Hematopoietic multipotent progenitor cell treated with erythropoietin and hydrocortisone succinate and interleukin-3 and kit ligand, for 8 days (in vitro differentiated cells): Measurements from ENCODE around the gene SUPT16H.
"Not testable (repeated sequence)": the region's sequence is repeated elsewhere in the genome, so short reads cannot be mapped to it uniquely, and the experiment has no call there.

Source experiments
- DNase-seq: peaks from one replicate; pipeline ENCODE4 v3.0.0-alpha.2; 2015

The SUPT16H gene

DNA sequence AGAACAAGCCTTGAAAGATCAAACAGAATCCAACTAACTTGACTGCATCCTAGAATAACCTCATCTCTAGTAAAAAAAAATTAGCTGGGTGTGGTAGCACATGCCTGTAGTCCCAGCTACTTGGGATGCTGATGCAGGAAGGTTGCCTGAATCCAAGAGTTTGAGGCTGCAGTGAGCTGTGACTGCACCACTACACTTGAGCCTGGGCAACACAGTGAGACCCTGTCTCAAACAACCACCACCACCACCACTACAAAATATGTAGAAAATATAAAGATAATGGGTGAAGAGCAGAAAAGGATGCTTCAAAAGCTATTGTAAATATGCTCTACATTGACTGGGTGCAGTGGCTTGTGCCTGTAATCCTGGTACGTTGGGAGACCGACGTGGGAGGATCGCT is 27.3 kb downstream of the SUPT16H start:
- DNase-seq, result no peak

DNA sequence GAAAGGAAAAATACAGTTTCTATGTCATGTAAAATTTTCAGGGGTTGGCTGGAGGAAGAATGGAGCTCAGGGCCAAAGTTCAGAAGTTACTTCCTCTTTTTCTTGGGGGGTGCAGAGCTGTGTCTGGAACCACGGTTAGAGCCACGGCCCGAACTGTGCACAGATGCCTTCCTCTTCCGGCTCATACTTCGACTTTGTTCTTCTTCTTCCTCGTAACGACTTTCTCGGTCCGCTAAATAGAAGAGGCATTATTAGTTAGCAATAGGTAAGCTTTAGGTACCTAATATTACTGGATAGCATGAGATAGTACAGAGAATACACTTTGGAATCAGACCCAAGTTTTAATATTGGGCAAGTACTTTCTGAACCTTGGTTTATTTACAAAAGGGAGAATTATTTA is 31.2 kb downstream of the SUPT16H start:
- peak; percentile 19 for DNase-seq

DNA sequence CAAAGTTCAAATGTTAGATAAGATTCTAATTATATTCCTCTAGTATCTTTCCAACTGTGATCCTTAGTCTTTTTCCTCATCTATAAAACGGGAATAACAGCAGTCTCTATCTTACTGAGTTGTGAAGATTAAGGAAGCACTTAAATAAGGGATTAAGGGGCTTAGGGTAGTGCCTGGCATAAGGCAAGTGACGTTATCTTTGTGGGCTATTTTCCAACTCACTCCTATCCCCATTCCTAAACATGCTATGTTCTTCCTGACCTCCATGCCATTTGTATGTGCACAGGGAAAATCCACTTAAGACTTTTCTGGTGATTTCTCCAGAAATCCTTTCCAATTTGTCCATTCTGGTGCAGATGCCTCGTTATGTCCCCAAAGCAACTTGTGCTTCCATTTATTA is 33.3 kb downstream of the SUPT16H start:
- DNase-seq, result no peak

DNA sequence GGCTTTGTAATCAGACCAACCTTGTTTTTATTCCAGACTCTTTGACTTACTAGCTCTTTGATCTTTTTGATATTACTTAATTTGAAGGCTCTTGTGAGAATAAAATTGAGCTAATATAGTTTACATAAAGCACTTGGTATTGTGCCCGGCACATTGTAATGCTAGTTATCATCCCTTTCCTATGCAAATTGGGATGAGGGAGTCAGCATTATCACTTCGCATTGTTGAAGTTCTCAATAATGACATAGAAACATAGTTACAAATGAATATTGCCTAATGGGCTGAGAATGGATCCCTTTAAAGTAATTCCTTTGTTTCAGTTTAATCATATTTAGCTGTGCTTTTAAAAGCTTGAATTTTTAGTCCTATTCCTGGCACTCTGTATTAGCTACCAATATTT is 36.6 kb downstream of the SUPT16H start:
- DNase-seq, result no peak

DNA sequence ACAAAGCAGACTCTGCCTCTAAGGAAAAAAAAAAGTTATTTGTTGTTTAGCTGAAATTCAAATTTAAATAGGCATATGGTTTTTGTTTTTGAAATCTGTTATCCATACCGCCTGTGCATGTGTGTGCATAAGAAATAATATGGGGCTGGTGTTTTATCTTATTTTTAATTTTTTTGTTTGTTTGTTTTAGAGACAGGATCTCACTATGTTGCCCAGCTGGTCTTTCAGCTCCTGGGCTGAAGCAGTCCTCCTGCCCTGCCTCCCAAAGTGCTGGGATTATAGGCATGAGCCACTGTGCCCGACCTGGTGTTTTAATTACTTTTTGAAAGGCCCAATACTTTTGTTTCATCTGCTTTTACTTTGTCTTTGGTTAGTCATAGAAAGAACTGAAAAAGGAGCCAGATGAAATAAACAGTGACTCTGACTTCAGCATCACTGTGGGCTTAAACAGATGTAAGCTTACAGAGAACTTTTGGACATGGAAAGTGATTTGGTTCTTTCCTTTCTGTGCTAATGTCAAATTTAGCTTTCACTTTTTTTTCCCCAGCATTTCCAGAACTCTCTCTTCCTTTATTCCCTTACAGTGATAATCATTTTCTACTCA is 37.2 kb downstream of the SUPT16H start:
- DNase-seq, result no peak

GRCh38 chr14:21343035-21343794 is 40.6 kb downstream of the SUPT16H start:
- DNase-seq, result no peak

GRCh38 chr14:21334202-21334906 is 49.5 kb downstream of the SUPT16H start:
- DNase-seq, result no peak

DNA sequence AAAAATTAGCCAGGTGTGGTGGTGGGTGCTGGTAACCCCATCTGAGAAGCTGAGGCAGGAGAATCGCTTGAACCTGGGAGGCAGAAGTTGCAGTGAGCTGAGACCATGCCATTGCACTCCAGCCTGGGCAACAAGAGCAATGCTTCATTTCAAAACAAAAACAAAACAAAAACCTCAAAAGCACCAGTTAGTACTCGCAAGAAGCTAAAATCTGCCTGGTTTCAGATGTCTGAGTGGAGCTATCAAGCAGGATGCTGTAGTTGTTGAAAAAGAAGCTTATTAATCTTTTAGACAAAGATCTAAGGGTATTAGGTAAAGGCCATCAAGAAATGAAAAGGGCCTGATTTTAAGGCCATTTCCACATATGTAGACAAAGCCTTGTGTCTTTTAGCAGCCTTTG is 50.9 kb downstream of the SUPT16H start:
- DNase-seq, result no peak

DNA sequence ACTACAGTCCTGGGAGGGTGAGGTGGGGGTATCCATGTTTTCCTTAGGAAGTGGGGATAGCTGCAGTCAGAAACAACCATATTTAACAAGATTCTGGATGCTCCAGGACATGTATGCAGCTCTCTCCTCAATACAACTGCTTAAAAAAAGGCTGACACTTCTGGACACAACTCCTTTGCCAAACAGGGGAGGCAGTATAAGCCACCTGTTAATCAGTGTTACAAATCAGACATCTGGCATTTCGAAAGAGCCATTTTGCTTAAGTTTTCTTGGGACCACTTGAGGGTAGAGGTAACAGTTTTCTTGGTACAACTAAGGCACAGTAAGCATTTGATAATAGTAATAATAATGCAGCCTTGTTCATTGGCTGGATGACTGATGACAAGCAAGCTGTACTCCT is 56.8 kb downstream of the SUPT16H start:
- DNase-seq, result no peak

GRCh38 chr14:21322716-21323115 is 61.1 kb downstream of the SUPT16H start:
- no peak for DNase-seq

DNA sequence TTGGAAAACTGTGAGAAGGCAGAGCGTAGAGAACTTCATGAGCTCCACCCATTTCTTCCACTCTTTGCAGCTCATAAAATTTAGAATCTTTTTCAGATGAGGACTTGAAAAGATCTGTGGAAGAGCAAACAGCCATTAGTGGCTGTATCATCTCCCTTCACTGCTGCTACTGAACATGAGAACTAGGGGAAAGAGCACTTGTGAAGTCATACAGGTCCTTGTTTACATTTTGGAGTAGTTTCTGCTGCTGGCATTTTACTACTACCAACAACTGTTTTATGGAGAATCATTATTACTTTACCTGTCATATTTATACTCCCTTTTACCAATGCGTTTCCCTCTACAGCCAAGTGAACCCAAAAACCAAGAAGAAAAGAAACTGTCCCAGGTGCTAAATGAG is 62.9 kb downstream of the SUPT16H start:
- DNase-seq, result no peak

GRCh38 chr14:21317398-21317797 is 66.4 kb downstream of the SUPT16H start:
- DNase-seq, result peak; percentile 23

- DNase-seq, result no peak
These were observed 70.3 kb downstream of the SUPT16H start for GRCh38 chr14:21313512-21313911.

DNA sequence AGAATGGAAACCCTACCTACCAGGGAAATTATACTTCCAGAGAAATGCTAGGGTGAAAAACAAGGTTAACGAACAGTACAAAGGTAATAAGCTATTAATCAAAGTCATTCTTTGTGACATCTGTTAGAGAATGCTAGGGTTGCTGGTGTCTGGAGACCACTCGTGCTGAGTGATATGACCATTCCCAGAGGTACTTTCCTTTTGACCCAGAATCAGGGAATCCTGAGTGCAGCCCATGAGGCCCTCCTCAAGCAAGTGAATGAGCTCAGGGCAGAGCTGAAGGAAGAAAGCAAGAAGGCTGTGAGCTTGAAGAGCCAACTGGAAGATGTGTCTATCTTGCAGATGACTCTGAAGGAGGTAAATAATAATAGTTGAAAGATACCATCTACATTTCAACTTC is 72.2 kb downstream of the SUPT16H start:
- no peak for DNase-seq

- DNase-seq, result no peak
These were observed 73.9 kb downstream of the SUPT16H start for GRCh38 chr14:21309956-21310355.

GRCh38 chr14:21309238-21309636 is 74.6 kb downstream of the SUPT16H start:
- DNase-seq, result no peak

DNA sequence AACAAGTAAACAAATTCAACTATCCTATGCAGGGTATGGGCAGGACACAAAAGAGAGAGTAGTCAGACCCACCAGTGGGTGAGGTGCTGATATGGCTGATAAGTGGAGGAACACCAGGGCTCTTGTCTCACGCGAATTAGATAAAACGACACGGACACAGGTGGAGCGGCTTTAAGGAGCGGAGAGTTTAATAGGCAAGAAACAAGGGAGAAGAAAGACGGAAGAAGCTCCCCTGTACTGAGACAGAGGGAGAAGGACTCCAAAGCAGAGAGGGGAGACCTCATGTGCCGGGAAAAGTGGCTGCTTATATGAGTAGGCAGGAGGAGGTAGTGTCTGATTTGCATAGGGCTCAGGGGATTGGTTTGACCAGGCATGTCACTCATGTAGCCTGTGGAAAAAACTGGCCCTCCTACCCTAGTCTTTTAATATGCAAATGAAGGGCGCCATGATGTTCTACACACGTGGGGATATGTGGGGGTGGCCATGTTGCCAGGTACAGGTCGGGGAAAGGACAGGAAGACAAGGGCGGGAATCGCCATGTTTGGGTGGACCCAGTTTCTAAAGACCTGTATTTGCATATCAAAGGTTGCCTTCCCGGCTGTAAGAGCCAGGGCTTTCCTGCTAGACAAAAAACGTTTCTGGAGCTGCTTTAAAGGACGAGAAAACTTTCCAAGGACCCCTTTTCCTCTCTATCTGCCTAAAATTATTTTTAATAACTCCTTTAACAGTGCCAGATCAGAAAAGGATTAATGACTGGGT is 75.2 kb downstream of the SUPT16H start:
- DNase-seq, result peak; percentile 98

DNA sequence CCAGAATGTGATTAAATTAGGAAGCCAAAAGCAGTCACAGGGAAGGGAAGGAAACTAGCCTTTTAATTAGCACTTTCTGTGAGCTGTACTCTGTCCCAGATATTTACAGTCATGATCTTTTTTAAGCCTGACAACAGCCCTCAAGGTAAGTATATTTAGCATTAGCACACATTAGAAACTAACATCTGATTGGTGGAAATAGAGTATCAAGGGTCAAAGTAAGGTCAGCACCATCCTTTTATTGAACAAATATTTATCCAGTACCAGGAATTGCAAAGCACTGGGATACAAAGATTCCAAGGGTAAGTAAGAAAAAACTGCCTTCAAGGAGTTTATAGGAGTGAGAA is 75.7 kb downstream of the SUPT16H start:
- no peak for DNase-seq

DNA sequence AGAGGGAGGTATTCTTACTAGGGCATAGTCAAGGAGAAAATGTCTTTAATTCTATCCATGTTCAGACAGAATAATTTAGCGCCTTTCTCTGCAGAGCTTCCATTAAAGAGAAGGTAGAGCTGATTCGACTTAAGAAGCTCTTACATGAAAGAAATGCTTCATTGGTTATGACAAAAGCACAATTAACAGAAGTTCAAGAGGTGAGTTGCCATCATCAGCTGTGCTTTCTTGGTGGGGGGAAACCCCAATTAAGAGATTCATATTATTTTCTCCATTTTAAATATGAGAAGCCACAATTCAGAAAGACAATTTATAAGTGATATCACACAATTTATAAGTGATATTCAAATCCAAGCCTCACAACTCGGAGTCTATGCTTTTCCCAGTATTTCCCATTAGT is 76.2 kb downstream of the SUPT16H start:
- no peak for DNase-seq

DNA sequence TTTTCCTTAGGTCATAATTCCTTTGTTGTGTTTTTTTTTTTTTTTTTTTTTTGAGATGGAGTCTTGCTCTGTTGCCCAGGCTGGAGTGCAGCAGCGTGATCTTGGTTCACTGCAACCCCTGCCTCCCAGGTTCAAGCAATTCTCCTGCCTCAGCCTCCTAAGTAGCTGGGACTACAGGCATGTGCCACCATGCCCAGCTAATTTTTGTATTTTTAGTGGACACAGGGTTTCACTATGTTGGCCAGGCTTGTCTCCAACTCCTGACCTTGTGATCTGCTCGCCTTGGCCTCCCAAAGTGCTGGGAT is 81.0 kb downstream of the SUPT16H start:
- not testable (repeated sequence) for DNase-seq

- no peak for DNase-seq
These were observed 81.6 kb downstream of the SUPT16H start for GRCh38 chr14:21302013-21302835.
